Stimulated activated CD4-positive, alpha-beta T cell treated with anti-CD3 and anti-CD28 coated beads, Interleukin-2, amount 100 ng/mL, for 48 hours (primary cell): Measurements from ENCODE around the gene PSMB8.

Experiments used
- DNase-seq, 2 donors: peaks; one replicate each; pipeline ENCODE4 v3.0.0-alpha.2; 2020

PSMB8 gene

GRCh38 chr6:32855467-32856174 is 11.8 kb upstream of the PSMB8 start:
- no peak for DNase-seq

GRCh38 chr6:32854376-32855178 is 10.7 kb upstream of the PSMB8 start:
- no peak for DNase-seq

GRCh38 chr6:32853541-32854375 is 9.9 kb upstream of the PSMB8 start, which contains the start of the genes PSMB9 and TAP1:
TSS of gene PSMB9 (plus strand) at chr6:32854192. CDS start at chr6:32854230, 38 bp downstream.
TSS of gene TAP1 (minus strand) at chr6:32853704. CDS start at chr6:32853636, 68 bp downstream.
- peak; percentile 88 to 93 for DNase-seq

GRCh38 chr6:32852844-32853540 is 9.1 kb upstream of the PSMB8 start:
- DNase-seq = no peak

- DNase-seq = no peak
Observed at GRCh38 chr6:32852018-32852843, 8.4 kb upstream of the PSMB8 start.

GRCh38 chr6:32851025-32851424 is 7.2 kb upstream of the PSMB8 start:
- no peak for DNase-seq

- no peak for DNase-seq
Observed at GRCh38 chr6:32849126-32849525, 5.3 kb upstream of the PSMB8 start.

GRCh38 chr6:32847795-32848194 is 3.9 kb upstream of the PSMB8 start:
- DNase-seq = no peak

- no peak for DNase-seq
Observed at GRCh38 chr6:32847004-32847403, 3.2 kb upstream of the PSMB8 start.

- no peak for DNase-seq
Observed at GRCh38 chr6:32845384-32845884, 1.6 kb upstream of the PSMB8 start.

- no peak for DNase-seq
Observed at GRCh38 chr6:32844839-32845383, 1.1 kb upstream of the PSMB8 start.

- DNase-seq = no peak
Observed at GRCh38 chr6:32843331-32843978, 392 bp downstream of the PSMB8 start.

- DNase-seq = no peak
Observed at GRCh38 chr6:32842690-32843089, 1.2 kb downstream of the PSMB8 start.

- no peak for DNase-seq
Observed at GRCh38 chr6:32842021-32842650, 1.7 kb downstream of the PSMB8 start.

GRCh38 chr6:32840604-32841246 is 3.1 kb downstream of the PSMB8 start:
- no peak for DNase-seq

- DNase-seq = no peak
Observed at GRCh38 chr6:32839356-32839755, 4.5 kb downstream of the PSMB8 start.

GRCh38 chr6:32838114-32838958 is 5.5 kb downstream of the PSMB8 start, which contains the start of gene TAP2:
TSS of gene TAP2 (minus strand) at chr6:32838739. CDS start at chr6:32838233, 506 bp downstream.
- peak; percentile 98 for DNase-seq

- no peak for DNase-seq
Observed at GRCh38 chr6:32837651-32838113, 6.2 kb downstream of the PSMB8 start.
